HCT116 (cell line): ENCODE results near the gene OR52B4. TPM values are rescaled to one million over a fixed set of nuclear protein-coding genes. Genes with fewer than 3 reads are reported as not detected.
"Not testable (repeated sequence)": the region's sequence is repeated elsewhere in the genome, so short reads cannot be mapped to it uniquely, and the experiment has no call there.

Source experiments
- ATAC-seq: fragments of 200-7000 bp; cut with Tn5 transposase; 2 replicates; pipeline ENCODE4 v1.9.1; 2020; ENCODE audit warnings: mild to moderate bottlenecking, moderate library complexity
- BruUV-seq: library from RNA; stranded (reverse); fragments of 400-500 nt; replicated peaks from 2 replicates; lab custom pipeline; 2021; lab: Mats Ljungman, UMichigan
- CTCF ChIA-PET: fragments of 300-600 bp; sonication (Branson Sonifier 250); formaldehyde crosslinking; loops from one replicate; lab custom pipeline; 2021; ENCODE audit warnings: antibody characterized with exemption; lab: Charles Lee
- POLR2A ChIA-PET: fragments of 300-600, 350-600 bp; sonication (Branson Sonifier 250); formaldehyde crosslinking; loops from one replicate; lab custom pipeline; 2021; ENCODE audit warnings: antibody characterized with exemption; lab: Charles Lee
- RAD21 ChIA-PET, 2 experiments: fragments of 300-600 bp; sonication (Branson Sonifier 250); formaldehyde crosslinking; loops; one replicate each; lab custom pipeline; 2023; ENCODE audit warnings: low total read pairs in 2 of 2; ENCODE audit not compliant: uncharacterized antibody in 2 of 2, unreplicated experiment in 2 of 2, low non-redundant PET in 1 of 2; lab: Charles Lee
- DNase-seq: peaks from one replicate; pipeline ENCODE4 v3.0.0-alpha.2; 2010; ENCODE audit warnings: low read depth, low spot score
- H2AFZ ChIP-seq: fragments of 200-600 bp; shearing (Covaris generic), sonication (generic); 2 replicates; pipeline ENCODE4 v1.6.1; 2017; ENCODE audit warnings: low read depth, mixed run types, mixed read lengths, antibody characterized with exemption, low read length; ENCODE audit not compliant: poor library complexity, severe bottlenecking
- H3K27ac ChIP-seq: 2 replicates; pipeline ENCODE4 v1.5.1; 2012; ENCODE audit warnings: low read depth, low read length
- H3K27me3 ChIP-seq: fragments of 200-600 bp; sonication (generic); 2 replicates; pipeline ENCODE4 v1.6.1; 2016; ENCODE audit warnings: mixed run types, low read length, mixed read lengths; ENCODE audit not compliant: insufficient read depth
- H3K36me3 ChIP-seq, 2 experiments: fragments of 200-500 bp in 1 of 2; fragments of 200-600 bp in 1 of 2; sonication (Bioruptor generic) in 1 of 2; sonication (generic) in 1 of 2; 2 replicates each; pipeline versions ENCODE4 v1.5.1 to v1.6.1; 2014 to 2016; ENCODE audit warnings: low read length in 2 of 2, inconsistent platforms in 1 of 2, mixed read lengths in 1 of 2, mixed run types in 1 of 2; ENCODE audit not compliant: insufficient read depth in 2 of 2, control insufficient read depth in 1 of 2
- H3K4me1 ChIP-seq, 2 experiments: fragments of 200-600 bp in 1 of 2; sonication (generic) in 1 of 2; 2 replicates each; pipeline versions ENCODE4 v1.5.1 to v1.6.1; 2012 to 2017; ENCODE audit warnings: low read length in 2 of 2, inconsistent platforms in 1 of 2, mild to moderate bottlenecking in 1 of 2, mixed read lengths in 1 of 2, mixed run types in 1 of 2, moderate library complexity in 1 of 2; ENCODE audit not compliant: insufficient read depth in 2 of 2, control insufficient read depth in 1 of 2
- H3K4me2 ChIP-seq: fragments of 200-600 bp; sonication (generic); 2 replicates; pipeline ENCODE4 v1.6.1; 2017; ENCODE audit warnings: mixed run types, low read length, mixed read lengths
- H3K4me3 ChIP-seq, 2 experiments: fragments of 200-600 bp in 1 of 2; sonication (generic) in 1 of 2; replicated peaks in 1 of 2; 2 replicates each; pipeline ENCODE4 v1.5.1; 2011 to 2016; ENCODE audit warnings: low read length in 2 of 2, control low read depth in 1 of 2, low read depth in 1 of 2, mild to moderate bottlenecking in 1 of 2, mixed read lengths in 1 of 2, mixed run types in 1 of 2
- H3K79me2 ChIP-seq: fragments of 200-600 bp; sonication (generic); 2 replicates; pipeline ENCODE4 v1.6.1; 2017; ENCODE audit warnings: mild to moderate bottlenecking, mixed run types, low read length, moderate library complexity, mixed read lengths; ENCODE audit not compliant: insufficient read depth
- H3K9ac ChIP-seq: fragments of 200-600 bp; sonication (generic); 2 replicates; pipeline ENCODE4 v1.6.1; 2016; ENCODE audit warnings: low read length, mixed read lengths
- H3K9me2 ChIP-seq: fragments of 200-600 bp; sonication (generic), shearing (Covaris generic); 2 replicates; pipeline ENCODE4 v1.6.1; 2017; ENCODE audit warnings: mixed run types, mild to moderate bottlenecking, moderate library complexity; ENCODE audit not compliant: insufficient read depth
- H3K9me3 ChIP-seq, 2 experiments: fragments of 200-500 bp in 1 of 2; fragments of 200-600 bp in 1 of 2; sonication (Bioruptor generic) in 1 of 2; sonication (generic) in 1 of 2; 2 replicates each; pipeline ENCODE4 v1.6.1; 2014 to 2017; ENCODE audit warnings: low read length in 2 of 2, mixed read lengths in 2 of 2, inconsistent platforms in 1 of 2, low read depth in 1 of 2, mild to moderate bottlenecking in 1 of 2, mixed run types in 1 of 2, moderate library complexity in 1 of 2; ENCODE audit not compliant: control insufficient read depth in 1 of 2, insufficient read depth in 1 of 2
- H4K20me1 ChIP-seq: fragments of 200-600 bp; sonication (generic), shearing (Covaris generic); 2 replicates; pipeline ENCODE4 v1.6.1; 2017; ENCODE audit warnings: mixed run types, mild to moderate bottlenecking, moderate library complexity; ENCODE audit not compliant: insufficient read depth
- intact Hi-C: fragments of 100-400 bp; cut with micrococcal nuclease; formaldehyde crosslinking; loops from 2 replicates; pipeline ENCODE4 v1.10.0; 2022
- total RNA-seq: library from RNA; stranded (reverse); gene quantifications from one replicate; pipeline ENCODE4 v1.2.1, GENCODE V29; 2021; ENCODE audit not compliant: unreplicated experiment

OR52B4 gene
- total RNA-seq, 1 experiment from 2014 or later, result not detected

GRCh38 chr11:4345366-4345765, 22.8 kb downstream of the OR52B4 start:
- H3K9me3 ChIP-seq, ATAC-seq, H3K79me2 ChIP-seq, H3K4me2 ChIP-seq, H3K9ac ChIP-seq, DNase-seq, H3K4me3 ChIP-seq, H3K36me3 ChIP-seq, RAD21 ChIA-PET, CTCF ChIA-PET, H3K4me1 ChIP-seq, intact Hi-C loops, H2AFZ ChIP-seq, POLR2A ChIA-PET, BruUV-seq, H3K27ac ChIP-seq, H3K27me3 ChIP-seq, H3K9me2 ChIP-seq, H4K20me1 ChIP-seq: not testable (repeated sequence)

- H3K4me1 ChIP-seq, ATAC-seq, intact Hi-C loops, DNase-seq, H3K4me3 ChIP-seq, H3K9me3 ChIP-seq, H3K4me2 ChIP-seq, H2AFZ ChIP-seq, RAD21 ChIA-PET, H3K36me3 ChIP-seq, BruUV-seq, H3K79me2 ChIP-seq, H3K27ac ChIP-seq, CTCF ChIA-PET, POLR2A ChIA-PET, H3K9ac ChIP-seq, H3K27me3 ChIP-seq, H3K9me2 ChIP-seq, H4K20me1 ChIP-seq: not testable (repeated sequence)
Observed at GRCh38 chr11:4334356-4334755, 33.8 kb downstream of the OR52B4 start.

Other genes starting within 250 kb of the OR52B4 start
- gene TRIM21, start 25.3 kb upstream of the OR52B4 start, total RNA-seq, result 7.6 TPM
- gene OR52K2, start 80.9 kb upstream of the OR52B4 start, total RNA-seq, result not detected
- gene OR52K1, start 114.3 kb upstream of the OR52B4 start, total RNA-seq, result not detected
- gene OR52M1, start 176.8 kb upstream of the OR52B4 start, total RNA-seq, result not detected
- not detected for gene OR52I2, start 213.4 kb upstream of the OR52B4 start, total RNA-seq
- gene OR52I1, start 225.7 kb upstream of the OR52B4 start, total RNA-seq, result not detected
- 8.3 TPM for gene TRIM68, start 239.8 kb upstream of the OR52B4 start, total RNA-seq